DLD1 (cell line): ENCODE results near the gene CNNM3.

Experiments used
- in situ Hi-C: cut with HindIII; loops from 2 replicates; pipeline ENCODE4 v1.10.0; 2017; ENCODE audit warnings: low sequenced_read_pairs

Gene CNNM3

DNA sequence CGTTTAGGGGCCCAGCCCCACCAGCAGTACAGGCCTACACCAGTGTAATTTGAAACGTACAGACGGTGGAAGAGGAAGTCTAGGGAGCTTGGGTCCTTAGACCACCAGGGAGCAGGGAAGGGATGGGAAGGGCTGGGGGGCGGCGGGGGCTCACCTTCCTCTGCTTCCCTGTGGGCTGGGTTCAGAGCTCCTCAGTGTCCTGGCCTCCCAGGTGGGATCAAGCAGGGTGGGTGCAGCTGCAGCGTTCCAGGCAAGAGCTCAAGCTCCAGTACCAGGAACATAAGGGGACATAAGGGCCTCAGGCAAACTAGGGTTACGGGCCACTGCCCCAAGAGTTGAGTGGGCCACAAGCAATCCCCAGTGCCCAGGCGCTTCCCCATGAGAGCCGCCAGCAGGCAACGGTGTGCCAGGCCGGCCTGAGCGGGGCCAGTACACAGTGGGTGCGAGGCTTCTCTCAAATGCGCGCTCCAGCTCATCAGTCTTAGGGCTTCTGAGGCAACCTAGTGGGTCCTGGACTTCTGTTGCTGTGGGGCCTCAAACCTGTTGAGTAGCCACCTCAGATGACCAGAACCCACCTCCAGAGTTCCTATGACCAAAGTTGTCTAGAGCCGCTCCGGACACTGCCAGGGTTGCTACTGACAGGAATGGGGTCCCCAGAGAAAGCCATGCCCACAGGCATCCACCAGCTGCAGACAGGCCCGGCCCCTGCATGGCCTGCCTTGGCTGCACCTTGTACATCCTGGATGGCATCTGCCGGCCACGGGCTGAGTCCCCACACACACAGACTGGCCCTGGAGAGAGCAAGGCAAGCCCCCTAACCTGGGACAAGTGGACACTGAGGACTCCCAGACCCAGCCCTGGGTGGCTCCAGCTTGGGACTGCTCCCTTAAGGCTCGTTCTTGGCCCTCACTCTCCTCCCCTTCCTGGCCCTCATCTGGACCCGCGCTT lies 22.6 kb downstream of the CNNM3 start:
- in situ Hi-C loops, result no loop called here

- in situ Hi-C loops, result no loop called here
Observed at GRCh38 chr2:96839293-96839874, 23.3 kb downstream of the CNNM3 start.

GRCh38 chr2:96839875-96840850 lies 24.1 kb downstream of the CNNM3 start:
- in situ Hi-C loops, result no loop called here

DNA sequence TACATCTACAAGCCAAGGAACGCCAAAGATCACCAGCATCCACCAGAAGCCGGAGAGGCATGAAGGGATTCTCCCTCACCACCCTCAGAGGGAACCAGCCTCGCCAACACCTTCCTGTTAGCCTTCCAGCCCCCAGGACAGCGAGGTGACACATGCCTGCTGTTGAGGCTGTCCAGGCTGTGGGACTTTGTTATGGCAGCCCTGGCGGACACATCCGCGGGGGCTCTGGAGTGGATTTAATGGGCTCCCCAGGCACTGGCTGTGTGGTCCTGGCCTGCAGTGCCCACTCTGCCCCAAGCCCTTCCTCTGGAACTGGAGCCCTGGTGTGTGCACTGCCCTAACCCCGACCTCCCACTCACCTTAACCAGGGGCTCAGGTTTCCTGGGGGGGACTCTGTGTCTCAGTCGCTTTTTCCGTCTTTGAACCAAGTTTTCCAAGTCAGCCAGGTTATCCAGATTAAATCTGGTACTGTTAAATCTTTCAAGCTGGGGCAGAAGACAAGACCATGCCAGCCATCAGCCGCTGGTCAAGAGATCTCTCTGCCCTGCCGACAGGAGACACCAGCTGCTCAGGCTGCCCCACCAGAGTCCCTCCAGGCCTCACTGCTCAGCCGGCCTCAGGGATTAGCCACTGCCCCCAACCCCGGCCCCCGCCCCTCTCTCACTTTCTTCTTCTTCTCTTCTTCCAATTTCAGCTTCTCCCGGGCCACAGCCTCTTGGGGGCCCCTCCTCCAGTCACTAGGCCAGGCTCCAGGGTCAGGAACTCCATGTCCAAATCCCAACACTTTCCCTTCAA lies 25.8 kb downstream of the CNNM3 start:
- in situ Hi-C loops, result no loop called here

GRCh38 chr2:96842600-96842999 lies 26.5 kb downstream of the CNNM3 start:
- in situ Hi-C loops, result no loop called here

DNA sequence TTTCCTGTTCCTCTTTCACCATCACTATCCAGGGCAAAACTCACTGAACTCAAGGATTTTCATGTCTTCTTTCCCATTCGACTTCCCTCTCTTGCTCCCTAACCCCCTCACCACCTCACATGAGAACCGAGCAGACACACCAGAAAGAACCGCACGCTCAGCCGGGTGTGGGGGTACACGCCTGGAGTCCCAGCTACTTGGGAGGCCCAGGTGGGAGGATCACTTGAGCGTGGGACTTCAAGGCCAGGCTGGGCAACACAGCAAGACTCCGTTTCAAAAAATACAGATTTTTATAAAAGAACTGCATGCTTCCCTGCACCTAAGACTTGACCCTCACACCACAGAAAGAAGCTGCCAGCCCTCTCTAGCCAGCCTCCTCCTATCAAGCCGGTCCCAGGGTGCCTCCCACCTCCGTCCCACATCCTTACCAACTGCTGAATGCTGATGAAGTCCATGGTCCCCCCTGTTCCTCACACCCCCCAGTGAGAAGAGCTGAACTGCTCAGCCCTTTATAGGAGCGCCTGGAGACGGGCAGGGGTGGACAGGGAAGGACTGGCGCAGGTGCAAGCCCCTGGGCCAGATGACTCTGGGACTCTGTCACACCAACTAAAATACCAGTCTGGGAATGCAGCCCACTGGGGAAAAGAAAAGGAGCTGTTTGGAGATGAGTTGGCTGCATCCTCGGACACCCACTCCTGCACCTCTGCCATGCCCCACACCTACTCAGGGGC lies 27.6 kb downstream of the CNNM3 start, which contains the start of gene ANKRD23:
TSS of gene ANKRD23 (minus strand) at position 484 of the 731 bp plus-strand sequence. CDS start at position 455, 29 bp downstream.
- in situ Hi-C loops, result no loop called here

- in situ Hi-C loops, result no loop called here
Observed at GRCh38 chr2:96844405-96844808, 28.3 kb downstream of the CNNM3 start.

DNA sequence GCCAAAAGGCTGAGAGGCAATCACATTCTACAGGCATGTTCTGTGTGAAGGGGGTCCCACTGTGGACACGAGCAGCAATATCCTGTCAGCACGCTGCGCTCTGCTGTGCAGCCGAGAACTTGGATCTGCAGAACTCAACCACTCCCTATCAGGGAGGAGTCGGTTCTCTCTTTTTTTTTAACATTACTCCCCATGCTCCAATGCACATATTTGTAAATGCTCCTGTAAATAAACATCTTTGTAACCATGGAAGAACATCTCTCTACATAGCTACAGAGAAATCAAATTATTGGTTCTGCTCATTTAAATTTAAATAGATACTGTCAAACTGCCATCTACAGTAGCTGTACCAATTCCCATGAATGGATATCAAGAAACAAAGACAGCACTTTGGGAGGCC lies 30.8 kb downstream of the CNNM3 start:
- in situ Hi-C loops, result no loop called here

GRCh38 chr2:96847586-96847985 lies 31.5 kb downstream of the CNNM3 start:
- in situ Hi-C loops, result no loop called here

GRCh38 chr2:96848264-96848663 lies 32.2 kb downstream of the CNNM3 start:
- in situ Hi-C loops, result no loop called here

DNA sequence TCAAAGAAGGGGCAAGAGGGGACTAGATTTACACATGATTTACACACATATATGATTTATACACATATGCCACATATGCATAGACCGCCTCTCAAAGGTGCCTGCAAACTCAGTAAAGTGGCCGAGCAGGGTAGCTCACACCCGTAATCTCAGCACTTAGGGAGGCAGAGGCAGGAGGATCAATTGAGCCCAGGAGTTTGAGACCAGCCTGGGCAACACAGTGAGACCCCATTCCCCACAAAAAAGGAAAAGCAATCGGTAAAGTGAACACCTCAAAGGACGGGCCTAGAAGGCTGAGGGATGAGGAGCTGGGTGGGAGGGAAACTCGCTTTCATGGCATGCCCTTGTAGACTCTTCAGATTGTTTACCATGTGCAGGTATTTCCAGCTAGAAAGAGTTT lies 36.6 kb downstream of the CNNM3 start:
- in situ Hi-C loops, result no loop called here

- in situ Hi-C loops, result no loop called here
Observed at GRCh38 chr2:96853321-96853720, 37.3 kb downstream of the CNNM3 start.

- in situ Hi-C loops, result no loop called here
Observed at GRCh38 chr2:96856776-96857666, 41.0 kb downstream of the CNNM3 start.

GRCh38 chr2:96857667-96858372 lies 41.8 kb downstream of the CNNM3 start, which contains the start of gene ANKRD39:
ANKRD39 (minus strand) TSS chr2:96858016; CDS start chr2:96857987, 29 bp downstream.
- in situ Hi-C loops, result no loop called here

DNA sequence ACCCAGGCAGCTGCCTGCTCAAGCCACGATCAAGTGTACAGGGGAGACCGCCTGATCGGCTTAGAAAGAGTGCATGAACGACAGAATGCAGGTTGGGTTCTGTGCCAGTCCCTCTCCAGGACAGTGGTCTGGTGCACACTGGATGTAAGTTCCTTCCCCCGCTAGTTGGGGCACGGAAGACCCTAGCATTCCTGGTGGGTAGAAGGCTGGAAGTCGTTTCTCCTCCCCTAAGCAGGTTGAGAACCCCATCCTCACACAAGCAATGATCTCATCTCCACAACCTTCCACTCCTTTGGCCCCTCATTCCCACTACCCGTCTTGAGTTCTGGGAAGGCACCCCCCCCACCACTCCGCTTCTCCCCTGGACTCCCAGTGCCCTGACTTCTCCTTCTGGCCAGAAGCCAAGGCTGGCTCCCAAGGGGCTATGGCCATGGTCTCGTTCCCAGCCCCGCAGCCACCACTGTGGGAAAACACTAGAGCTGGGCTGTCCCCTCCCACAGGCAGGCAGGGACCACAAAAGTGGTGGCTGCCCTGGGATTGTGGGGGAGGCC lies 43.1 kb downstream of the CNNM3 start:
- in situ Hi-C loops, result no loop called here

DNA sequence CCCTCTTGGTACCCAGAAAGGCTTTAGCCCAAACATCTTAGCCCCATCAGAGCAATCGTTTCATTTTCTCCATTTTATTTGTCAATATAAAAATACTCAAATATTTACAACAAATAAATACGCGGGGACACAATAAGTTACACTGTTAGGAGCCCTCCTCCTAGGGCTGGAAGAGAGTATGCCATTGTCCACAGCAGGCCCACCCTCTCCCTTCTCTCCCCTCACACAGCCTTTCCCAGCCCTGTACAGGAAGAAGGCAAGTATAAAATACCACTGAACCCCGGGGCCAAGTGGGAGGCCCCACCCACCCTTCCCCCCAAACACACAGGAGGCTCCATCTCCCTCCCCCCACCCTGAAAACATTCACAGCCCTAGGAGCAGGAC lies 43.6 kb downstream of the CNNM3 start:
- in situ Hi-C loops, result no loop called here
